Heart right ventricle (tissue), 16 donors: Measurements from ENCODE around the gene SMR3A. TPM values are rescaled to one million over a fixed set of nuclear protein-coding genes. Genes with fewer than 3 reads are reported as not detected.

Experiments
- ATAC-seq, 8 donors: fragments of 200-7000 bp; cut with Tn5 transposase; one replicate each; pipeline ENCODE4 v1.9.1; 2020; ENCODE audit warnings: mild to moderate bottlenecking in 8 of 8, moderate library complexity in 8 of 8, moderate number of reproducible peaks in 1 of 8
- DNase-seq, 2 donors: peaks; one replicate each; pipeline ENCODE4 v3.0.0-alpha.2; 2020
- H3K27ac ChIP-seq, 10 donors: fragments of 200-600 bp; sonication (generic) in 2 of 10; one replicate each; pipeline versions ENCODE4 v1.5.0 to v1.8.0; 2020 to 2022; ENCODE audit warnings: mild to moderate bottlenecking in 3 of 10
- H3K27me3 ChIP-seq, 7 donors: fragments of 200-600 bp; one replicate each; pipeline ENCODE4 v1.8.0; 2021 to 2022; ENCODE audit warnings: mild to moderate bottlenecking in 2 of 7
- H3K36me3 ChIP-seq, 9 donors: fragments of 200-600 bp; sonication (generic) in 1 of 9; one replicate each; pipeline versions ENCODE4 v1.5.0 to v1.8.0; 2020 to 2022; ENCODE audit warnings: mild to moderate bottlenecking in 2 of 9
- H3K4me1 ChIP-seq, 9 donors: fragments of 200-600 bp; sonication (generic) in 1 of 9; one replicate each; pipeline versions ENCODE4 v1.5.0 to v1.8.0; 2020 to 2022; ENCODE audit warnings: mild to moderate bottlenecking in 4 of 9
- H3K4me3 ChIP-seq, 10 donors: fragments of 200-600 bp; sonication (generic) in 2 of 10; one replicate each; pipeline versions ENCODE4 v1.5.0 to v1.8.0; 2020 to 2022; ENCODE audit warnings: mild to moderate bottlenecking in 7 of 10, moderate library complexity in 2 of 10
- H3K9me3 ChIP-seq, 11 donors: fragments of 200-600 bp in 10 of 11; sonication (generic) in 2 of 11; one replicate each; pipeline versions ENCODE4 v1.5.0 to v1.8.0; 2013 to 2022; ENCODE audit warnings: mild to moderate bottlenecking in 2 of 11, control low read depth in 1 of 11, moderate library complexity in 1 of 11
- WGBS, 2 donors: extraction: QIAGEN DNeasy Blood & Tissue Kit; methylation state at CpG; one replicate each; pipeline ENCODE4 v1.1.7; 2013; ENCODE audit warnings: inconsistent platforms in 1 of 2; 5-methylcytosine and 5-hydroxymethylcytosine counted together
- intact Hi-C, 10 donors: fragments of 100-400 bp; cut with DNase I; formaldehyde crosslinking; loops; one replicate each; pipeline versions ENCODE4 v1.11.1 to v1.14.2; 2022
- polyA plus RNA-seq, 2 donors: library from polyadenylated mRNA; stranded (reverse); fragments of 200-250 nt; gene quantifications; one replicate each; pipeline ENCODE4 v1.2.3, GENCODE V29; 2013
- total RNA-seq, 10 donors: library from RNA; stranded (reverse); fragmentation: NEBNext Ultra II Directional in 3 of 10; extraction: Animal tissue kit (Norgen Biotek cat#: 25700) in 3 of 10; gene quantifications; one replicate each; pipeline versions ENCODE4 v1.2.1 to v1.2.4, GENCODE V29; 2021 to 2023
- TF ChIP-seq, protein P1 (sequence below), 9 donors: fragments of 200-600 bp; sonication (generic) in 2 of 9; IDR thresholded peaks; one replicate each; pipeline versions ENCODE4 v1.5.0 to v1.8.0; 2021 to 2022; ENCODE audit warnings: antibody characterized with exemption in 9 of 9, mild to moderate bottlenecking in 5 of 9, moderate library complexity in 1 of 9
- donor health status: Arrhythmogenic right ventricular cardiomyopathy.
- donor health status: ischemic (EF 13 %, LVEDD 7.1; RV severe dilation, severe dysfunction).
- donor health status: healthy with polysubstance abuse.
- donor health status: DM: no; HTN: yes; CAD: no.
- donor health status: DM: no; HTN: no; CAD: no.
- donor health status: ischemic (EF 25% LVEDD 6.9; RV normal size, moderate dysfunction).
- donor health status: ischemic (EF 25% LVEDD 5.7; RV mildly dilated, moderate dysfunction).
- donor health status: healthy.
- donor health status: DM: yes; HTN: yes; CAD: no.
- donor health status: Ischemic cardiomyopathy.
- donor health status: ischemic (EF 35%, LVEDD 5.7; RV mildly dilated, moderate dysfunction).
- donor health status: nonischemic (EF 11% LVEDD 7.7; RV severe dilation, severe dysfunction).
- donor health status: DM: yes; HTN: yes; CAD: no.
- donor health status: PGD.
- donor health status: ischemic (EF 29% LVEDD 5.4; RV normal size, mild dysfunction).
- donor health status: nonischemic (EF 23%, LVEDD 6.1; RV moderate dilation, normal function).

The SMR3A gene
- total and polyA plus RNA-seq, 12 donors: not detected

DNA sequence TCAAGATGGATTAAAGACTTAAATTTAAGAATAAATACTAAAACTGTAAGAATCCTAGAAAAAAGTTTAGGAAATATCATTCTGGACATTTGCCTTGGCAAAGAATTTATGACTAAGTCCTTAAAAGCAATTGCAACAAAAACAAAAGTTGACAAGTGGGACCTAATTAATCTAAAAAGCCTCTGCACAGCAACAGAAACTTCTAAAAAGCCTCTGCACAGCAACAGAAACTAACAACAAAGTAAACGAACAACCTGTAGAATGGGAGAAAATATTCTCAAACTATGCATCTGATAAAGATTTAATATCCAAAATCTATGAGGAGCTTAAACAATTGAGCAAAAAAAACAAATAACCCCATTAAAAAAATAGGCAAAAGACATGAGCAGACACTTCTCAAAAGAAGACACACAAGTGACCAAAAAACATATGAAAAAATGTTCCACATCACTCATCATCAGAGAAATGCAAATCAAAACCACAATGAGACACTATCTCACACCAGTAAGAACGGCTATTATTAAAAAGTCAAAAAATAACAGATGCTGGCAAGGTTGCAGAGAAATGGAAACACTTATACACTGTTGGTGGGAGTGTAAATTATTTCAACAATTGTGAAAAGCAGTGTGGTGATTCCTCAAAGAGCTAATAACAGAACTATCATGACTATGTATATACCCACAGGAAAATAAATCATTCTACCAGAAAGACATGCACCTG, 31.7 kb downstream of the SMR3A start:
- H3K4me3 ChIP-seq: no peak overlapping the region
- no peak overlapping the region for H3K27ac ChIP-seq
- WGBS, 2 donors: 63 to 69% methylated on average over 2 of the region's 2 CpGs
- intact Hi-C loops: no loop called here
- no peaks in the 10 kb centered on the region for H3K4me1 ChIP-seq
- ATAC-seq (no peak), DNase-seq (no peak)
- H3K36me3 ChIP-seq: no peaks in the 10 kb centered on the region
- TF ChIP-seq, protein P1, sequence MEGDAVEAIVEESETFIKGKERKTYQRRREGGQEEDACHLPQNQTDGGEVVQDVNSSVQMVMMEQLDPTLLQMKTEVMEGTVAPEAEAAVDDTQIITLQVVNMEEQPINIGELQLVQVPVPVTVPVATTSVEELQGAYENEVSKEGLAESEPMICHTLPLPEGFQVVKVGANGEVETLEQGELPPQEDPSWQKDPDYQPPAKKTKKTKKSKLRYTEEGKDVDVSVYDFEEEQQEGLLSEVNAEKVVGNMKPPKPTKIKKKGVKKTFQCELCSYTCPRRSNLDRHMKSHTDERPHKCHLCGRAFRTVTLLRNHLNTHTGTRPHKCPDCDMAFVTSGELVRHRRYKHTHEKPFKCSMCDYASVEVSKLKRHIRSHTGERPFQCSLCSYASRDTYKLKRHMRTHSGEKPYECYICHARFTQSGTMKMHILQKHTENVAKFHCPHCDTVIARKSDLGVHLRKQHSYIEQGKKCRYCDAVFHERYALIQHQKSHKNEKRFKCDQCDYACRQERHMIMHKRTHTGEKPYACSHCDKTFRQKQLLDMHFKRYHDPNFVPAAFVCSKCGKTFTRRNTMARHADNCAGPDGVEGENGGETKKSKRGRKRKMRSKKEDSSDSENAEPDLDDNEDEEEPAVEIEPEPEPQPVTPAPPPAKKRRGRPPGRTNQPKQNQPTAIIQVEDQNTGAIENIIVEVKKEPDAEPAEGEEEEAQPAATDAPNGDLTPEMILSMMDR (IDR thresholded peaks at IDR 0.05): no peak
- no peaks in the 10 kb centered on the region for H3K9me3 ChIP-seq
- H3K27me3 ChIP-seq: no peaks in the 10 kb centered on the region

DNA sequence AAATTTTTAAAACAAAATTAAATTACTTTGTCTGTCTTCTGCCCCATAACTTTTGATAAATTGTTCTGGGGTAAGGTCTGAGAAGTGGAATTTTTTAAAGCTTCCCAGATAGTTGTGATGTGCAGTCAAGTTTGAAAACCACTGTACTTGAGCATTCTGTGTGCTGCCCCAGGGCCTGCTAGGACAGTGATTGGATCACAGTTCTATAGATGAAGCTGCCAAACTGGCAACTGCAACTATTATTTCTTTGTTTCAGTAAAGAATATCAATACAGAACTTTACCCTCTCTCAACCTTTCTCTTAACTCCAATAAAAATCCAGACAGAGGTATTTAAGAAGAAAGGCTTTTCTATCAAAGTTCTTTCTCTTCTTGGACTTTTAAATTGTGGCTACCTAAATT, 37.0 kb downstream of the SMR3A start, which contains the start of gene OPRPN:
Gene OPRPN (plus strand): TSS at position 361 of the 400 bp plus-strand sequence. CDS start 1,346 bp downstream, outside the sequence.
- intact Hi-C loops: no loop called here
- Histone ChIP-seq H3K36me3 (no peaks in the 10 kb centered on the region), H3K4me3 (no peak within 1 kb of the TSS), H3K4me1 (no peaks in the 10 kb centered on the region), H3K27ac (no peak within 1 kb of the TSS), H3K9me3 (peaks cover 0 to 3% (median 0%) of the 10 kb centered on the region in 11 donors), H3K27me3 (no peaks in the 10 kb centered on the region)
- TF ChIP-seq, protein P1 (IDR thresholded peaks at IDR 0.05): no peak
- ATAC-seq (no peak), DNase-seq (no peak)

DNA sequence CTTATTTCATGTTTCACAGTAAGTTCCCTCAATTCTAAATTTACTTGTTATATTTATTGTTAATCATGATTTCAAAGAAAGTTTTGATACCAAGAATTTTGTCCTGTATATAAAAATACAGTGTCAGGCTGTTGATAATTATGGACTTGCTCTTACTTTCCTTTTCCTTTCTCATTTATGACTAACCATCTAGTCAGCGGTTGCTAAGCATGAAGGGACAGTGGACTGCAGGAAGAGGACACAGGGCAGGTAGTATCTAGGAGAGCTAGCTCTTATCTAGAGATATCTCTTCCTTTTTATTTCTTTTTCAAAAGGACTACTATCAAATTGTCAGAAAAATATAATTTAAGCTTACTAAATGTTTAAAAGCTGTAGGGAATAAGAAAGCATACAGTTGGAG, 38.8 kb downstream of the SMR3A start:
- DNase-seq (no peak), ATAC-seq (no peak)
- H3K4me3 ChIP-seq: no peak overlapping the region
- no peaks in the 10 kb centered on the region for H3K36me3 ChIP-seq
- H3K27me3 ChIP-seq: no peaks in the 10 kb centered on the region
- 86 to 93% methylated on average over 1 of the region's 1 CpG for WGBS, 2 donors
- H3K9me3 ChIP-seq: peaks cover 0 to 3% (median 0%) of the 10 kb centered on the region in 11 donors
- intact Hi-C loops: no loop called here
- H3K27ac ChIP-seq: no peak overlapping the region
- TF ChIP-seq, protein P1 (IDR thresholded peaks at IDR 0.05): no peak
- no peaks in the 10 kb centered on the region for H3K4me1 ChIP-seq

DNA sequence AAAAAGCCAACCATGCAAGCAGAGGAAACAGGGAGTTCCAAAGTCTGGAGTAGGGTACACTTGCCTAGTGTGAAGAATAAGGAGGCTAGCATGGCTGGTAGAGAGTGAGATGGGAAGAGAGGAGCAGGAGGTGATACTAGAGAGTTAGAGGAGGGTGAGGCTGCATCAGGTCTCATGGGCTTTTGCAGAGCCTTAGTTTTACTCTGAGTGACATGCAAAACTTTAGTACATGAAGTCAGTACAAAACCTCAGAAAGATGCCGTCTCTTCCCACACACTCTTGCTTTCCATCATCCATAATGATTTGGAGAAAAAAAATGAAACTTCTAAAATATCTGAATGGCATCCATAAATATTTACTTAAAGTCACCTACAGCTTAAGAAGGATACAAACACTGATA, 42.2 kb downstream of the SMR3A start:
- 88 to 92% methylated on average over 1 of the region's 1 CpG for whole genome bisulfite sequencing, 2 donors
- TF ChIP-seq, protein P1 (IDR thresholded peaks at IDR 0.05): no peak
- H3K4me3 ChIP-seq: no peak overlapping the region
- intact Hi-C loops: loop anchor here in 1 of 10 donors (5.0 kb wide), 1 partner anchor 1365 kb away; no protein-coding TSS in a partner anchor
- no peak for ATAC-seq
- H3K27me3 ChIP-seq: no peaks in the 10 kb centered on the region
- H3K27ac ChIP-seq: no peak overlapping the region
- no peak for DNase-seq
- no peaks in the 10 kb centered on the region for H3K4me1 ChIP-seq
- peaks cover 0 to 3% (median 0%) of the 10 kb centered on the region in 11 donors for H3K9me3 ChIP-seq
- H3K36me3 ChIP-seq: no peaks in the 10 kb centered on the region
